Aorta (tissue), 5 donors: ENCODE measurements around the gene CHD3. TPM values are rescaled to one million over a fixed set of nuclear protein-coding genes. Genes with fewer than 3 reads are reported as not detected.

Source experiments
- ATAC-seq: fragments of 200-7000 bp; cut with Tn5 transposase; one replicate; pipeline ENCODE4 v1.9.1; 2022; ENCODE audit warnings: moderate library complexity; ENCODE audit not compliant: low FRiP score
- DNase-seq, 2 donors: peaks; one replicate each; pipeline ENCODE4 v3.0.0-alpha.2; 2020
- H3K27ac ChIP-seq, 2 donors: one replicate each; pipeline ENCODE4 v1.5.1; 2013; ENCODE audit warnings: low read length in 2 of 2, mild to moderate bottlenecking in 2 of 2, moderate library complexity in 2 of 2, control low read depth in 1 of 2, inconsistent platforms in 1 of 2, low read depth in 1 of 2
- H3K27me3 ChIP-seq, 2 donors: one replicate each; pipeline ENCODE4 v1.6.1; 2013; ENCODE audit warnings: control low read depth in 1 of 2, low read length in 1 of 2, mild to moderate bottlenecking in 1 of 2, moderate library complexity in 1 of 2; ENCODE audit not compliant: insufficient read depth in 2 of 2, control insufficient read depth in 1 of 2
- H3K36me3 ChIP-seq, 2 donors: one replicate each; pipeline ENCODE4 v1.6.1; 2013; ENCODE audit warnings: control low read depth in 1 of 2, low read length in 1 of 2, mild to moderate bottlenecking in 1 of 2; ENCODE audit not compliant: insufficient read depth in 2 of 2, control insufficient read depth in 1 of 2
- H3K4me1 ChIP-seq, 2 donors: one replicate each; pipeline ENCODE4 v1.6.1; 2013; ENCODE audit warnings: low read length in 2 of 2, control low read depth in 1 of 2, mild to moderate bottlenecking in 1 of 2, moderate library complexity in 1 of 2; ENCODE audit not compliant: insufficient read depth in 2 of 2, control insufficient read depth in 1 of 2
- H3K4me3 ChIP-seq, 2 donors: one replicate each; pipeline ENCODE4 v1.5.1; 2013; ENCODE audit warnings: low read length in 2 of 2, control low read depth in 1 of 2, mild to moderate bottlenecking in 1 of 2
- H3K9me3 ChIP-seq: one replicate; pipeline ENCODE4 v1.6.1; 2013; ENCODE audit warnings: mild to moderate bottlenecking, low read length; ENCODE audit not compliant: control insufficient read depth
- WGBS, 2 donors: extraction: QIAGEN DNeasy Blood & Tissue Kit; methylation state at CpG; one replicate each; pipeline ENCODE4 v1.1.7; 2013; 5-methylcytosine and 5-hydroxymethylcytosine counted together
- intact Hi-C, 2 donors: fragments of 100-400 bp; cut with DNase I; formaldehyde crosslinking; loops; one replicate each; pipeline versions ENCODE4 v1.14.2 to v1.15.0; 2022
- polyA plus RNA-seq, 2 donors: library from polyadenylated mRNA; stranded (reverse); fragments of 200-250 nt; gene quantifications; one replicate each; pipeline ENCODE4 v1.2.3, GENCODE V29; 2013
- total RNA-seq, 2 donors: library from RNA; stranded (reverse); fragmentation: NEBNext Ultra II Directional; extraction: Animal tissue kit (Norgen Biotek cat#: 25700); gene quantifications; one replicate each; pipeline ENCODE4 v1.2.1, GENCODE V29; 2021
- donor health status: healthy with polysubstance abuse.
- donor health status: Bipolar disorder and iron deficiency.
- donor health status: DM: no; HTN: no; CAD: no.
- donor health status: DM: no; HTN: no; CAD: no.
- donor health status: DM: yes; HTN: yes; CAD: no.

The CHD3 gene
- total and polyA plus RNA-seq, 4 donors, result 73.1 to 125 (median 104) TPM

DNA sequence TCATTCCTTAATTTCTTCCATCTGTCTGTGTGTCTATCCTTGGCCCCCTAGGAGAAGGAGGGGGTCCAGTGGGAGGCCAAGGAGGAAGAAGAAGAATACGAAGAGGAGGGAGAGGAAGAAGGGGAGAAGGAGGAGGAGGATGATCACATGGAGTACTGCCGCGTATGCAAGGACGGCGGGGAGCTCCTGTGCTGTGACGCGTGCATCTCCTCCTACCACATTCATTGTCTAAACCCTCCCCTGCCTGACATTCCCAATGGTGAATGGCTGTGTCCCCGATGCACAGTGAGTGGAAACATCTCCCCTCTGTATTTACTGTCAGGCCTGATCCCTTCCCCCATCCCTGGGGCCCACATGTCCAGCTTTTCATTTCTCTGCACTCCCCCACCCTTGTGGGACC is 6.3 kb downstream of the CHD3 start:
- no peak for DNase-seq
- peaks cover 0 to 9% of the 10 kb centered on the region in 2 donors for H3K36me3 ChIP-seq
- 90 to 92% methylated on average over 8 of the region's 8 CpGs for WGBS, 2 donors

DNA sequence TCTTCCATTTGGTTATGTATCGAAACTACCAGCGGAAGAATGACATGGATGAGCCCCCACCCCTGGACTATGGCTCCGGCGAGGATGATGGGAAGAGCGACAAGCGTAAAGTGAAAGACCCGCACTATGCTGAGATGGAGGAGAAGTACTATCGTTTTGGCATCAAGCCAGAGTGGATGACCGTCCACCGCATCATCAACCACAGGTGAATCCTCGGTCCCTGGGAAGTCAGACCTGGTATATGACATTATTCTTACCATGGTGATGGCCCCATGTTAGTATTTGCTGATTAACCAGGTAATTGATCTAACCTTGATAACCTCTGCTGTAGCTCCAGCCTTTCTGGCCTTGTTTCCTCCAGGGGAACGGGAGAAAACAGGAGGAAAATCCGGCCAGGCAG is 8.5 kb downstream of the CHD3 start:
- WGBS, 2 donors, result 83% methylated on average over 13 of the region's 13 CpGs
- Histone ChIP-seq H3K4me3 (no peak overlapping the region), H3K9me3 (no peaks in the 10 kb centered on the region), H3K27me3 (no peaks in the 10 kb centered on the region), H3K4me1 (no peaks in the 10 kb centered on the region), H3K27ac (no peak overlapping the region), H3K36me3 (peaks cover 0 to 11% of the 10 kb centered on the region in 2 donors)
- intact Hi-C loops, result loop anchor here (5.0 kb wide), 1 partner anchor 35 kb away; no protein-coding TSS in a partner anchor
- DNase-seq (no peak), ATAC-seq (no peak)

More for the DNA sequence above, 6.3 kb downstream of the CHD3 start:
- no peak for ATAC-seq
- Histone ChIP-seq H3K4me3 (no peak overlapping the region), H3K9me3 (no peaks in the 10 kb centered on the region), H3K4me1 (no peaks in the 10 kb centered on the region), H3K27me3 (no peaks in the 10 kb centered on the region), H3K27ac (no peak overlapping the region)
- intact Hi-C loops, result loop anchor here (5.0 kb wide), 1 partner anchor 33 kb away; no protein-coding TSS in a partner anchor

DNA sequence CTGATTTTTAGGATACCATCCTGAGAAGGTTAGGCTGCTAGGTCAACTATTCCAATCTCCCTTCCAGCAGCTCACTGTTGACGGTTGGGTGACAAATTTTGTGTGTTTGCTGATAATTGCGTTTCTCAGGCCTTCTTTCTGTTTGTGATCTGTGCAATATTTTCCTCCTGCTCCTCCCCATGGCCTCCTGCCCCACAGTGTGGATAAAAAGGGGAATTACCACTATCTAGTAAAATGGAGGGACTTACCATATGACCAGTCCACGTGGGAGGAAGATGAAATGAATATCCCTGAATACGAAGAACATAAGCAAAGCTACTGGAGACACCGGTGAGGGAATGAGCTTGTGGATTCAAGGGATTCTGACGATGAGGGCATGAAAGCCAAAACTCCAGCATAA is 9.2 kb downstream of the CHD3 start:
- H3K27me3 ChIP-seq, result no peaks in the 10 kb centered on the region
- peaks cover 0 to 11% of the 10 kb centered on the region in 2 donors for H3K36me3 ChIP-seq
- H3K4me1 ChIP-seq, result no peaks in the 10 kb centered on the region
- H3K27ac ChIP-seq, result no peak overlapping the region
- H3K9me3 ChIP-seq, result no peaks in the 10 kb centered on the region
- no peak overlapping the region for H3K4me3 ChIP-seq
- no peak for ATAC-seq
- no peak for DNase-seq
- WGBS, 2 donors, result 54 to 56% methylated on average over 6 of the region's 6 CpGs
- intact Hi-C loops, result loop anchor here (5.0 kb wide), 1 partner anchor 35 kb away; no protein-coding TSS in a partner anchor

DNA sequence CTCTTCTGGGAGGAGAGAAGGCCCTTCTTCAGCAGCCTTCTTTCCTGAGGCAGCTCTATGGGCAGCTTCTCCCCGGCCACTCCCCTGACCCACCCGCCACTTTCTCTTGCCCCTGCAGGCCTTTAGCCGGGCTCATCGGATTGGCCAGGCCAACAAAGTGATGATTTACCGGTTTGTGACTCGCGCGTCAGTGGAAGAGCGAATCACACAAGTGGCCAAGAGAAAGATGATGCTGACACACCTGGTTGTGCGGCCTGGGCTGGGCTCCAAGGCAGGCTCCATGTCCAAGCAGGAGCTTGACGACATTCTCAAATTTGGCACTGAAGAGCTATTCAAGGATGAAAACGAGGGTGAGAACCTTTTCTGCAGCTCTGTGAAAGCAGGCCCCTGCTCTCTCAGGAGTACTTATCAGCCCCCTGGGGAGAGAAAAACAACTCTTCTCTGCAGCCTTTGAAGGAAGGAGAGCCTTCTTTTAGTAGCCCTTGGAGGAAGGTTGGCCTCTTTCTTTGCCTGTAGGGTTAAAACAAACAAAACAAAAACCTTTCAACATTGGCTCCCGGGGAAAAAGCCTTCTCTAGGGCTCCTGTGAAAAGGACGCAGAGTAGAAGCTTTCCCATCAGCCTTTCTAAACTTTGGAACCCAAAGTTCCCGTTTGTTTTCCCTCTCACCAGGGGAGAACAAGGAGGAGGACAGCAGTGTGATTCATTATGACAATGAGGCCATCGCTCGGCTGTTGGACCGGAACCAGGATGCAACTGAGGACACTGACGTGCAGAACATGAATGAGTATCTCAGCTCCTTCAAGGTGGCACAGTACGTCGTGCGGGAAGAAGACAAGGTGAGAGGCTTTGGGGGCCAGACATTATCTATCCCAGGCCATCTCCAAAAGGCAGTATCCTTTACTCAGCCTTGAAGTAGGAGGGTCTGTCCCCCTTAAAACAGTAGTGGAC is 14.8 kb downstream of the CHD3 start:
- Histone ChIP-seq H3K27me3 (no peaks in the 10 kb centered on the region), H3K4me1 (no peaks in the 10 kb centered on the region), H3K4me3 (no peak overlapping the region), H3K36me3 (peaks cover 0 to 14% of the 10 kb centered on the region in 2 donors), H3K27ac (no peak overlapping the region), H3K9me3 (no peaks in the 10 kb centered on the region)
- 71 to 72% methylated on average over 22 of the region's 22 CpGs for WGBS, 2 donors
- no peak for ATAC-seq
- DNase-seq, result peak in 1 of 2 donors; percentile 53
- intact Hi-C loops, result no loop called here

DNA sequence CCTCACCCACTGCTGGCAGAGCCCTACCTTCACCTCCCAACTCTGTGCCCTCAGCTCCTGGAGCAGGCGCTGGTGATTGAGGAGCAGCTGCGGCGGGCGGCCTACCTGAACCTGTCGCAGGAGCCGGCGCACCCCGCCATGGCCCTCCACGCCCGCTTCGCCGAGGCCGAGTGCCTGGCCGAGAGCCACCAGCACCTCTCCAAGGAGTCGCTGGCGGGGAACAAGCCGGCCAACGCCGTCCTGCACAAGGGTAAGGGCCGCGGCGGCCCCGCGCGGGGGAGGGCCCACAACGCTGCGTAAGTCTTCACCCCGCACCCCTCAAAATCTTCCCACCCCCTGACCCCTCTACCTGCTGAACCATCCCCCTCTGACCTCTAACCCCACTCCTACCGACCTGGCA is 20.5 kb downstream of the CHD3 start:
- Histone ChIP-seq H3K27ac (no peak overlapping the region), H3K9me3 (no peaks in the 10 kb centered on the region), H3K4me1 (no peaks in the 10 kb centered on the region), H3K36me3 (peaks cover 0 to 5% of the 10 kb centered on the region in 2 donors), H3K4me3 (no peak overlapping the region), H3K27me3 (no peaks in the 10 kb centered on the region)
- ATAC-seq (peak; percentile 20), DNase-seq (peak in 1 of 2 donors; percentile 66)
- intact Hi-C loops, result no loop called here
- 92 to 93% methylated on average over 29 of the region's 29 CpGs for WGBS, 2 donors

DNA sequence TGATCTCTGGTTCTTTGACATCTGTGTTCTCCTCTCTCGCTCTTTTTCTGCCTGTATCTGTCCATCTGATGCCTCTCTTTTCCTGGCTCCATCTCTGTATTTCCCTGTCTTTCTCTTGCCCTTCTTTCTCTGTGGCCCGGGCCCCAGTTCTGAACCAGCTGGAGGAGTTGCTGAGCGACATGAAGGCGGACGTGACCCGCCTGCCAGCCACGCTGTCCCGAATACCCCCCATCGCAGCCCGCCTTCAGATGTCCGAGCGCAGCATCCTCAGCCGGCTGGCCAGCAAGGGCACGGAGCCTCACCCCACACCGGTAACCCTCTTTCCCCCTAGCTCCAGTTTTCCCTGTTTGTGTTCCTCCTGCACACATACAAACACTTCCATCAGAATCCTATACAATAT is 21.7 kb downstream of the CHD3 start:
- Histone ChIP-seq H3K27ac (no peak overlapping the region), H3K4me3 (no peak overlapping the region), H3K36me3 (peaks cover 0 to 2% of the 10 kb centered on the region in 2 donors), H3K4me1 (no peaks in the 10 kb centered on the region), H3K9me3 (no peaks in the 10 kb centered on the region), H3K27me3 (no peaks in the 10 kb centered on the region)
- intact Hi-C loops, result no loop called here
- DNase-seq, result peak in 1 of 2 donors; percentile 51
- WGBS, 2 donors, result 94% methylated on average over 15 of the region's 15 CpGs
- ATAC-seq, result no peak

DNA sequence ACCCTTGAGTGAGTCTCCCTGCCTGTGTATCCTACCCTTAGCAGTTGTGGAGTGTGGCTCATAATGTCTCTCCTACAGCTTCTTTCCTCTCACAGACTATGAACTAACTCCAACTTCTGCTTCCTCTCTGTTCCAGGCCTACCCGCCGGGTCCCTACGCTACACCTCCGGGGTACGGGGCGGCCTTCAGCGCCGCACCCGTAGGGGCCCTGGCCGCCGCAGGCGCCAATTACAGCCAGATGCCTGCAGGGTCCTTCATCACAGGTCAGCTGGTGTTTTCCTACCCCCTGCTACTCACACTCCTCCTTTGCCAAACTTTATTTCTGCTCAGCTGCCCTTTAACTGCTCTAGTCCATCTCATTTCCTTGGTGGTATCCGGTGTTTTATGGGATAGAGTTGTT is 22.1 kb downstream of the CHD3 start:
- WGBS, 2 donors, result 94 to 96% methylated on average over 13 of the region's 13 CpGs
- no peaks in the 10 kb centered on the region for H3K9me3 ChIP-seq
- no peak overlapping the region for H3K27ac ChIP-seq
- H3K27me3 ChIP-seq, result no peaks in the 10 kb centered on the region
- no peaks in the 10 kb centered on the region for H3K36me3 ChIP-seq
- H3K4me1 ChIP-seq, result no peaks in the 10 kb centered on the region
- no peak for ATAC-seq
- DNase-seq, result peak in 1 of 2 donors; percentile 62
- intact Hi-C loops, result no loop called here
- no peak overlapping the region for H3K4me3 ChIP-seq

DNA sequence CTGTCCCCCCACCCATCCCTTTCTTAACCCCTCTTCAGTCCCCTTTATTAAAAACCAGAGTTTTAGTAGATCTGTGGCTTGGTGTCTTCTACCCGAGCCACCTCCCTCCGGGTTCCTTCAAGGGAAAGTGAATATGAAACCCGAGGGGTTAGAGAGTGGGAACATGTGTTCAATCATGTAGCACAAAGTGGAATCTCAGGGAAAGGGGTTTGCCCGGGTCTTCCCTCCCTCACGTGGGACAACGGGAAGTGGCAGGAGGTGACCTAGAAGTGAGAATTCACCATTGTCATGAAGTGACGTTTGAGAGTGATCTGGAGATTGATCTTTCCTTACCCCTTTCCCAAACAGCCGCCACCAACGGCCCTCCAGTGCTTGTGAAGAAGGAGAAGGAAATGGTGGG is 22.5 kb downstream of the CHD3 start:
- H3K4me1 ChIP-seq, result no peaks in the 10 kb centered on the region
- intact Hi-C loops, result no loop called here
- no peaks in the 10 kb centered on the region for H3K36me3 ChIP-seq
- H3K9me3 ChIP-seq, result no peaks in the 10 kb centered on the region
- H3K27me3 ChIP-seq, result no peaks in the 10 kb centered on the region
- H3K4me3 ChIP-seq, result no peak overlapping the region
- H3K27ac ChIP-seq, result no peak overlapping the region
- DNase-seq (no peak), ATAC-seq (no peak)
- 77 to 82% methylated on average over 9 of the region's 9 CpGs for WGBS, 2 donors
